ENCODE measurements around the gene WDR1. TPM values are rescaled to one million over a fixed set of nuclear protein-coding genes. Genes with fewer than 3 reads are reported as not detected.
"Not testable (repeated sequence)": the region's sequence is repeated elsewhere in the genome, so short reads cannot be mapped to it uniquely, and the experiment has no call there.

The WDR1 gene
- polyA plus RNA-seq, 1 donor: 168 TPM

DNA sequence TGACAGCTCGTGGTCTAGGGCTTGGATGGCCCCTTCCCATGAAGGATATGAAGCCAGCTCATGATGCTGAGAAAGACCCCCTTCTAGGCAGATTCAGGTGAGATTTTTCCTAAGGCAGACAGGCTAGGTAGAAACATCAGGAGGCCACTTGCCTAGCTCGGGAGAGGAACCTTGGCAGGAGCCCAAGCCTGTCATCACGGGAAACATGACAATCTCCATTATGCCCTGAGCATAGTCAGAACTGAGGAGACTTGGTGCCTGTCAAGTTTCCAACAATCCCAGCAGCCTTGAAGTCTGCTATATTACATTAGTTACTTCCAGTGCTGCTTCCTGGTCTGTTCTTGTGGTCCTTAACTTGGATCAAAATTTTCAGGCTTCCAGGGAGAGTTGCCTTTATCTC lies 18.7 kb upstream of the WDR1 start:
- Histone ChIP-seq H3K27me3 (ENCODE audit: control insufficient read depth, insufficient read depth, low read length) (no peaks in the 10 kb centered on the region), H3K4me3 (ENCODE audit: low read length) (no peak overlapping the region), H3K36me3 (ENCODE audit: control insufficient read depth, insufficient read depth, low read length) (no peaks in the 10 kb centered on the region), H3K9me3 (ENCODE audit: control insufficient read depth, low read depth, low read length) (no peaks in the 10 kb centered on the region), H3K27ac (ENCODE audit: low read length) (no peak overlapping the region), H3K4me1 (ENCODE audit: control insufficient read depth, insufficient read depth, low read length) (no peaks in the 10 kb centered on the region)
- no peak for DNase-seq
- WGBS (ENCODE audit: insufficient coverage, low lambda C conversion rate): no CpG with 5 or more reads among the region's 3 CpGs

DNA sequence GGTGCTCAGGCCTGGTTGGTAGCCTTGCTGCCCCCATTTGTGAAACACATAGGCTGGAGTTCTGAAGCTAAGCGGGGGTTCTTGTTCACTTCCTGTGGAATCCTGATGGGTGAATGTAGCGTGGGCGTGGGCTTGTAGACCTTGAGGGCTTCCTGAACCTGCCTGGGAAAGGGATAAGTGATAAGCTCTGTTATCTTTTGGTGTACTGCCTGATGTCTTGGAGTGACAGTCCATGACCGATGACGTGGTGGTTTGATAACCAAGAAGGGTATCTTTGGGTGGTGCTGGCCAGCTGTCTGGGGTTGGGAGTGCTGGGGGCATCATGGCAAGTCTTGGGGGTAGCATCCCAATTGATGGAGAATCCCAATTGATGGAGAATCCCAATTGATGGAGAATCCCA lies 17.5 kb upstream of the WDR1 start:
- no peak overlapping the region for H3K27ac ChIP-seq (ENCODE audit: low read length)
- no peaks in the 10 kb centered on the region for H3K9me3 ChIP-seq (ENCODE audit: control insufficient read depth, low read depth, low read length)
- no peaks in the 10 kb centered on the region for H3K27me3 ChIP-seq (ENCODE audit: control insufficient read depth, insufficient read depth, low read length)
- H3K36me3 ChIP-seq (ENCODE audit: control insufficient read depth, insufficient read depth, low read length): no peaks in the 10 kb centered on the region
- WGBS (ENCODE audit: insufficient coverage, low lambda C conversion rate): no CpG with 5 or more reads among the region's 5 CpGs
- no peak for DNase-seq
- H3K4me3 ChIP-seq (ENCODE audit: low read length): no peak overlapping the region
- H3K4me1 ChIP-seq (ENCODE audit: control insufficient read depth, insufficient read depth, low read length): no peaks in the 10 kb centered on the region

- Histone ChIP-seq H3K4me1 (ENCODE audit: control insufficient read depth, insufficient read depth, low read length) (no peaks in the 10 kb centered on the region), H3K27ac (ENCODE audit: low read length) (no peak overlapping the region), H3K36me3 (ENCODE audit: control insufficient read depth, insufficient read depth, low read length) (no peaks in the 10 kb centered on the region), H3K4me3 (ENCODE audit: low read length) (no peak overlapping the region), H3K9me3 (ENCODE audit: control insufficient read depth, low read depth, low read length) (no peaks in the 10 kb centered on the region), H3K27me3 (ENCODE audit: control insufficient read depth, insufficient read depth, low read length) (no peaks in the 10 kb centered on the region)
- no peak for DNase-seq
- WGBS (ENCODE audit: insufficient coverage, low lambda C conversion rate): no CpG with 5 or more reads among the region's 10 CpGs
These were observed 14.6 kb upstream of the WDR1 start for GRCh38 chr4:10131202-10131601.

DNA sequence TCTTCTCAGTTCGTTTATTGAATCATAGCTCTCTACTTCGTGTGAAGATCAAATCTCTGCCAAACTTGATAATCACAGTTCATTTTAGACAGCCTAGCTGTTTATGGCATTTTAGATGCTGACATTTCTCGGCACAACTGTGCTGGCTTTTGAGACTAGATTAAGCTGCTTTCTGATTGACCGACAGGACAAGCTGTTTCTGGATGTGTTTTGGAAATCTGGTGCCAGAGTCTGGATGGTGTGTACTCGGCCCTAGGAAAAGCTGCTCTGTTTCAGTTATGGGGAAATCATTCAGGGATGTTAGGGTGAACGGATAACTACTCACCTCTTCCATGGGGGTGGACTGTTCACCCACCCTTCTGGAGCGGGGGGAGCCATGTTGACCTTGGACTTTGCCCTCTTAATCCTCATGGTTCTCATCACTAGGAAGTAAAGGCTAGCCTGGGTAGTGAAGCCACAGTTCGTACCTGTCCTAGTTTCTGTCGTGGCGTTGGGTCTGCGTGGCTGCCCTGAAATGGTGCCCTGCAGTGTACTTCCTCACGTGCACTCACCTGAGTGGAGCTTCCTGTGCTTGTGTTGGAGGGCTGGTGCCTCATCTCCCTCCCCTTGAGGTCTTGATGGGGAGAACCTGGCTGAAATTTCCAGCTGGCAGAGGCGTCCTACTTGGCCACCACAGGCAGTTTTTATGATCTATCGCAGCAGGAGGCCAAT lies 13.7 kb upstream of the WDR1 start:
- Histone ChIP-seq H3K36me3 (ENCODE audit: control insufficient read depth, insufficient read depth, low read length) (no peaks in the 10 kb centered on the region), H3K9me3 (ENCODE audit: control insufficient read depth, low read depth, low read length) (no peaks in the 10 kb centered on the region), H3K4me1 (ENCODE audit: control insufficient read depth, insufficient read depth, low read length) (no peaks in the 10 kb centered on the region), H3K4me3 (ENCODE audit: low read length) (no peak overlapping the region), H3K27me3 (ENCODE audit: control insufficient read depth, insufficient read depth, low read length) (no peaks in the 10 kb centered on the region), H3K27ac (ENCODE audit: low read length) (no peak overlapping the region)
- no peak for DNase-seq
- no CpG with 5 or more reads among the region's 14 CpGs for WGBS (ENCODE audit: insufficient coverage, low lambda C conversion rate)

DNA sequence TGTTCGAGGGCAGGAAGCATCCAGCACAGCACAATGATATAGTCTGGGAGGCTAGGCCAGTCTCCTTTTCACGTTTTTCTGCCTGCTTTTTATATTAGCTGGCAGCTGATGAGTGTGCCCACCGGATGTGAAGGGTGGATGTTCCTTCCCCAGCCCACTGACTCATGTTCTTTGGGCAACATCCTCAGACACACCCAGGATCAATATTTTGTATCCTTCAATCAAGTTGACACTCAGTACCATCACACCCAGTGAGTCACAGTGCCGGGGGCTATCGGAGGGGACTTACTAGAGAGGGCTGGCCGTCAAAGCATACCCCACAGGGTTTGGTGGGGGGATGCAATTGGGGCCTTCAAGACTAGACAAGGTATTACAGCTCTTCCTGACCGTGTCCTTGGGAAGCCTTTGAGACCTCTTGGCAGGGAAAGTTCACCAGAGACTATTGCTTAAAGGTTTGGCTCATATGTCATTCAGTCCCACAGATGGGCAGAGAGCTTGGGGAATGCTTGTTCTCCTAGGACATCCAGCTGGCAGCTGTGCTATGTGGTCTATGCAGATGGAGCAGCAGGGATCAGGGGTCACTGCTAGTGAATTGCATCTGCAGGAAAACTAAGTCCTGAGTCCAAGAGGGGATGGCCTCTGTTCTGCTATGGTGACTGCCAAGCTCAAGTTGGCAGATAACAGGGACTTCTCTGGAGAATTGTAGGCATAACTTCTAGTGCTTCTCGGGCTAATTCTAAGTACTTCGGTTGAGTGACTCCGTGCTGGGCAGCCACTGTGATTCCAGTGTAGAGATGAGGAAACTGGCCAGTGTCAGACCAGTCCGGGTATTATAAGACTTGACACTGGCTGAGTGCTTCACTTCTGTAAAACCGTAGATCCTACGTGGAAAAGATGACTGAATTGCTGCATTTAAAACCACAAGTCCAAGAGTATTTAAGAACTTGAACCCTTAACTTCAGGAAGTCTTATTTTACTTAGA lies 12.9 kb upstream of the WDR1 start:
- Histone ChIP-seq H3K27me3 (ENCODE audit: control insufficient read depth, insufficient read depth, low read length) (no peaks in the 10 kb centered on the region), H3K9me3 (ENCODE audit: control insufficient read depth, low read depth, low read length) (no peaks in the 10 kb centered on the region), H3K4me1 (ENCODE audit: control insufficient read depth, insufficient read depth, low read length) (no peaks in the 10 kb centered on the region), H3K27ac (ENCODE audit: low read length) (no peak overlapping the region), H3K36me3 (ENCODE audit: control insufficient read depth, insufficient read depth, low read length) (no peaks in the 10 kb centered on the region), H3K4me3 (ENCODE audit: low read length) (no peak overlapping the region)
- WGBS (ENCODE audit: insufficient coverage, low lambda C conversion rate): 100% methylated on average over 1 of the region's 13 CpGs
- DNase-seq: no peak

DNA sequence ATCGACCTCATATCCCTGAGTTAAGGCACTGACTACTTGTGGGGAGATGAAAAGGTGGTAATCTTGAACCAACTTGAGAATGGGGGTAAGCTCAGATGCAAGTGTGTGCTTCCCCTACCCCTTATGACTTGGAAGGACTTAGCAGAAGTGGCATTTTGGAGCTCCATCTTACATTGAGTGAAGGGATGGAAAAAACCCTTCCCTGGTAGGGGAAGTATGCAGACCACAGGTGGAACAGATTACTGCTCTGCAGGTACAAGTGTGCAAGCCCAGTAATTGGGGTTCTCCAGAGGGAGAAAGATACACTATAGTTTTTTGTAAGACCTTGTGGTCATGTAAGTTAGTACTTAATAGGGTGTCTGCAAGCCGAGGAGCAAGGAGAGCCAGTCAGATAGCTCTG lies 12.2 kb upstream of the WDR1 start:
- H3K27ac ChIP-seq (ENCODE audit: low read length): no peak overlapping the region
- H3K4me1 ChIP-seq (ENCODE audit: control insufficient read depth, insufficient read depth, low read length): peaks cover 7% of the 10 kb centered on the region
- H3K36me3 ChIP-seq (ENCODE audit: control insufficient read depth, insufficient read depth, low read length): no peaks in the 10 kb centered on the region
- no peak for DNase-seq
- H3K4me3 ChIP-seq (ENCODE audit: low read length): no peak overlapping the region
- no CpG with 5 or more reads among the region's 2 CpGs for WGBS (ENCODE audit: insufficient coverage, low lambda C conversion rate)
- H3K27me3 ChIP-seq (ENCODE audit: control insufficient read depth, insufficient read depth, low read length): no peaks in the 10 kb centered on the region
- H3K9me3 ChIP-seq (ENCODE audit: control insufficient read depth, low read depth, low read length): no peaks in the 10 kb centered on the region

- not testable (repeated sequence) for H3K36me3 ChIP-seq (ENCODE audit: control insufficient read depth, insufficient read depth, low read length); H3K27ac ChIP-seq (ENCODE audit: low read length); H3K27me3 ChIP-seq (ENCODE audit: control insufficient read depth, insufficient read depth, low read length); H3K9me3 ChIP-seq (ENCODE audit: control insufficient read depth, low read depth, low read length); H3K4me3 ChIP-seq (ENCODE audit: low read length); DNase-seq
- no CpG with 5 or more reads among the region's 7 CpGs for WGBS (ENCODE audit: insufficient coverage, low lambda C conversion rate)
- H3K4me1 ChIP-seq (ENCODE audit: control insufficient read depth, insufficient read depth, low read length): peaks cover 19% of the 10 kb centered on the region
These were observed 10.9 kb upstream of the WDR1 start for GRCh38 chr4:10127531-10127930.

DNA sequence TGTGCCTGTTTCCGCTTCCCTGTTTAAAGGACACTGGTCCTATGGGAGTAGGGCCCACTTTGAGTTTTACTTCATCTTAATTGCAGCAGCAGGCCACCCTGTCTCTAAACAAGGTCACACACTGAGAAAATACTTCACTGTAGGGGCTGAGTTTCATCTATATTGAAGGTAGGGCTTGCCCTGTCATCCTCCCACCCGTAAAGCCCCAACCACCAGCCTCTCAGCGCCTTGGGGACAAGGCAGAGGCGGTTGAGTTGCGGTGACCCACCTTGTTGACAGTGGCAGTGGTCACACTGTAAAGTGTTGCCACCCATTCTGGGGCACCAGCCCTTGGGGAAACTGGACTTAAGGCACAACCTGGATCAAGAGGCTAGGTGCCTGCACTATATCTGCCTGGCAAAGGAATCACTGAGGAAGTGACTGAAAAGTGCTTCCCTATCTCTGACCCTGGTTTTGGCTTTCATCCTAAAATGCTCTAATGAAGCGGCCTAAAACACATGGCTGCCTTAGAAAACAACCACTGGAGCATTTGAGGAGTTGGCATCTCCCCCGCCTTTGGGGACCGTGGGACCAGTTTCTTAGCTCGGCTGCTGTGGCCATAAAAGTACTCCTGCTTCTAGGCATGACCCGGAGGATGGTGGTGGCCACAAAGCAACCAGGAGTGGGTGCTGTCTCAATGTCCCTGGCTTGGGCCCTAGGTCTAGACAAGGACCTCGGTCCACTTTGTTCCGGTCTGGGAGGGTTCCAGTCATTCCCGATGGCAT lies 7.8 kb upstream of the WDR1 start:
- Histone ChIP-seq H3K36me3 (ENCODE audit: control insufficient read depth, insufficient read depth, low read length) (no peaks in the 10 kb centered on the region), H3K27ac (ENCODE audit: low read length) (peak overlapping the region; percentile 88), H3K27me3 (ENCODE audit: control insufficient read depth, insufficient read depth, low read length) (no peaks in the 10 kb centered on the region), H3K4me3 (ENCODE audit: low read length) (no peak overlapping the region), H3K4me1 (ENCODE audit: control insufficient read depth, insufficient read depth, low read length) (peaks cover 51% of the 10 kb centered on the region), H3K9me3 (ENCODE audit: control insufficient read depth, low read depth, low read length) (no peaks in the 10 kb centered on the region)
- peak in 1 of 2 donors; percentile 14 for DNase-seq
- WGBS (ENCODE audit: insufficient coverage, low lambda C conversion rate): no CpG with 5 or more reads among the region's 13 CpGs

- Histone ChIP-seq H3K9me3 (ENCODE audit: control insufficient read depth, low read depth, low read length) (no peaks in the 10 kb centered on the region), H3K27me3 (ENCODE audit: control insufficient read depth, insufficient read depth, low read length) (no peaks in the 10 kb centered on the region), H3K36me3 (ENCODE audit: control insufficient read depth, insufficient read depth, low read length) (no peaks in the 10 kb centered on the region), H3K4me3 (ENCODE audit: low read length) (no peak overlapping the region), H3K27ac (ENCODE audit: low read length) (peak overlapping the region; percentile 88), H3K4me1 (ENCODE audit: control insufficient read depth, insufficient read depth, low read length) (peaks cover 57% of the 10 kb centered on the region)
- peak; percentile 86 to 90 for DNase-seq
- WGBS (ENCODE audit: insufficient coverage, low lambda C conversion rate): no CpG with 5 or more reads among the region's 12 CpGs
These were observed 6.9 kb upstream of the WDR1 start for GRCh38 chr4:10123227-10124101.
